BLaER1 treated with 17β-estradiol and CSF1 and Interleukin-3, amounts not matched to agents 10 nM and 100 nM (cell line): ENCODE results near the gene ELMO1.

Source experiments
- H3K27ac ChIP-seq, 11 experiments: shearing (Covaris generic); formaldehyde crosslinking; 2 replicates each; pipeline ENCODE4 v1.8.1; 2022
- H3K27me3 ChIP-seq, 11 experiments: shearing (Covaris generic); formaldehyde crosslinking; 2 replicates each; pipeline ENCODE4 v1.8.1; 2022
- H3K36me3 ChIP-seq, 11 experiments: shearing (Covaris generic); formaldehyde crosslinking; 2 replicates each; pipeline ENCODE4 v1.8.1; 2022
- H3K4me1 ChIP-seq, 10 experiments: shearing (Covaris generic); formaldehyde crosslinking; 2 replicates each; pipeline ENCODE4 v1.8.1; 2022
- H3K4me2 ChIP-seq, 11 experiments: shearing (Covaris generic); formaldehyde crosslinking; 2 replicates each; pipeline ENCODE4 v1.8.1; 2022
- H3K4me3 ChIP-seq, 10 experiments: shearing (Covaris generic); formaldehyde crosslinking; 2 replicates each; pipeline ENCODE4 v1.8.1; 2022
- H3K9ac ChIP-seq, 11 experiments: shearing (Covaris generic); formaldehyde crosslinking; 2 replicates each; pipeline ENCODE4 v1.8.1; 2022
- H3K9me3 ChIP-seq, 11 experiments: shearing (Covaris generic); formaldehyde crosslinking; replicated peaks in 1 of 11; 2 replicates each; pipeline ENCODE4 v1.8.1; 2022
- H4K20me1 ChIP-seq, 11 experiments: shearing (Covaris generic); formaldehyde crosslinking; 2 replicates each; pipeline ENCODE4 v1.8.1; 2022
- Cebpa-rat ChIP-seq, 11 experiments: shearing (Covaris generic); IDR thresholded peaks; 2 replicates each; pipeline ENCODE4 v1.8.1; 2022

ELMO1 gene

GRCh38 chr7:36964297-36964696 is 484.4 kb downstream of the ELMO1 start:
- H3K4me3 ChIP-seq = no peak overlapping the region
- 0 out of 22 replicates have a peak, but pooled peaks cover 0 to 4% (median 0%) of the 10 kb centered on the region in 11 experiments for H3K36me3 ChIP-seq
- no peak for TF ChIP-seq Cebpa-rat (IDR thresholded peaks at IDR 0.05)
- no peak overlapping the region for H3K9ac ChIP-seq
- no peaks in the 10 kb centered on the region for H3K9me3 ChIP-seq
- no peak overlapping the region for H3K27ac ChIP-seq
- peaks cover under 1 to 10% (median 6%) of the 10 kb centered on the region in 10 experiments; a peak in 14 of 20 replicates for H3K4me1 ChIP-seq
- no peak overlapping the region for H3K4me2 ChIP-seq
- H4K20me1 ChIP-seq = peaks cover 0 to 6% (median 0%) of the 10 kb centered on the region in 11 experiments; a peak in 1 of 22 replicates
- H3K27me3 ChIP-seq = no peaks in the 10 kb centered on the region

- Histone ChIP-seq H3K9me3 (no peaks in the 10 kb centered on the region), H3K4me1 (peaks cover 0 to 15% (median 2%) of the 10 kb centered on the region in 10 experiments; a peak in 7 of 20 replicates), H3K36me3 (0 out of 22 replicates have a peak, but pooled peaks cover 0 to 4% (median 0%) of the 10 kb centered on the region in 11 experiments), H3K27me3 (no peaks in the 10 kb centered on the region), H3K9ac (no peak overlapping the region), H3K27ac (no peak overlapping the region), H4K20me1 (peaks cover 0 to 6% (median 0%) of the 10 kb centered on the region in 11 experiments; a peak in 1 of 22 replicates), H3K4me3 (no peak overlapping the region), H3K4me2 (no peak overlapping the region)
- TF ChIP-seq Cebpa-rat (IDR thresholded peaks at IDR 0.05) = no peak
Measured at GRCh38 chr7:36962367-36962766, 486.3 kb downstream of the ELMO1 start.

GRCh38 chr7:36961693-36962092 is 487.0 kb downstream of the ELMO1 start:
- Histone ChIP-seq H3K27me3 (no peaks in the 10 kb centered on the region), H4K20me1 (peaks cover 0 to 6% (median 0%) of the 10 kb centered on the region in 11 experiments; a peak in 1 of 22 replicates), H3K9ac (no peak overlapping the region), H3K4me1 (peaks cover 0 to 15% (median 2%) of the 10 kb centered on the region in 10 experiments; a peak in 7 of 20 replicates), H3K4me3 (no peak overlapping the region), H3K9me3 (no peaks in the 10 kb centered on the region), H3K27ac (no peak overlapping the region), H3K4me2 (no peak overlapping the region), H3K36me3 (0 out of 22 replicates have a peak, but pooled peaks cover 0 to 4% (median 0%) of the 10 kb centered on the region in 11 experiments)
- TF ChIP-seq Cebpa-rat (IDR thresholded peaks at IDR 0.05) = no peak

- Histone ChIP-seq H3K4me2 (no peak overlapping the region), H3K27ac (no peak overlapping the region), H3K36me3 (0 out of 22 replicates have a peak, but pooled peaks cover 0 to 4% (median 0%) of the 10 kb centered on the region in 11 experiments), H3K9me3 (no peaks in the 10 kb centered on the region), H3K27me3 (no peaks in the 10 kb centered on the region), H3K9ac (no peak overlapping the region), H3K4me1 (peaks cover 0 to 15% (median 2%) of the 10 kb centered on the region in 10 experiments; a peak in 7 of 20 replicates), H3K4me3 (no peak overlapping the region), H4K20me1 (peaks cover 0 to 6% (median 0%) of the 10 kb centered on the region in 11 experiments; a peak in 1 of 22 replicates)
- no peak for TF ChIP-seq Cebpa-rat (IDR thresholded peaks at IDR 0.05)
Measured at GRCh38 chr7:36961097-36961496, 487.6 kb downstream of the ELMO1 start.

- no peak overlapping the region for H3K9ac ChIP-seq
- H3K4me1 ChIP-seq = peaks cover 0 to 15% (median 2%) of the 10 kb centered on the region in 10 experiments; a peak in 7 of 20 replicates
- no peak overlapping the region for H3K4me2 ChIP-seq
- no peak for TF ChIP-seq Cebpa-rat (IDR thresholded peaks at IDR 0.05)
- H3K36me3 ChIP-seq = 0 out of 22 replicates have a peak, but pooled peaks cover 0 to 4% (median 0%) of the 10 kb centered on the region in 11 experiments
- H3K27me3 ChIP-seq = no peaks in the 10 kb centered on the region
- no peak overlapping the region for H3K4me3 ChIP-seq
- H4K20me1 ChIP-seq = peaks cover 0 to 3% (median 0%) of the 10 kb centered on the region in 11 experiments; a peak in 1 of 22 replicates
- H3K27ac ChIP-seq = no peak overlapping the region
- H3K9me3 ChIP-seq = no peaks in the 10 kb centered on the region
Measured at GRCh38 chr7:36960105-36960504, 488.6 kb downstream of the ELMO1 start.

- Histone ChIP-seq H3K9ac (no peak overlapping the region), H3K4me2 (peak overlapping the region in 4 of 11 experiments; percentile 8 to 43 (median 27); a peak in 6 of 22 replicates), H3K27me3 (no peaks in the 10 kb centered on the region), H3K36me3 (no peaks in the 10 kb centered on the region), H3K4me3 (no peak overlapping the region), H3K9me3 (no peaks in the 10 kb centered on the region), H4K20me1 (peaks cover 0 to 3% (median 0%) of the 10 kb centered on the region in 11 experiments; a peak in 1 of 22 replicates), H3K4me1 (peaks cover 0 to 15% (median 0%) of the 10 kb centered on the region in 10 experiments; a peak in 7 of 20 replicates), H3K27ac (no peak overlapping the region)
- no peak for TF ChIP-seq Cebpa-rat (IDR thresholded peaks at IDR 0.05)
Measured at GRCh38 chr7:36958111-36958733, 490.4 kb downstream of the ELMO1 start.

GRCh38 chr7:36957620-36958019 is 491.0 kb downstream of the ELMO1 start:
- peaks cover 0 to 3% (median 0%) of the 10 kb centered on the region in 11 experiments; a peak in 1 of 22 replicates for H4K20me1 ChIP-seq
- TF ChIP-seq Cebpa-rat (IDR thresholded peaks at IDR 0.05) = no peak
- H3K4me3 ChIP-seq = no peak overlapping the region
- H3K9me3 ChIP-seq = no peaks in the 10 kb centered on the region
- no peak overlapping the region for H3K9ac ChIP-seq
- peaks cover 0 to 15% (median 0%) of the 10 kb centered on the region in 10 experiments; a peak in 7 of 20 replicates for H3K4me1 ChIP-seq
- no peak overlapping the region for H3K27ac ChIP-seq
- H3K36me3 ChIP-seq = no peaks in the 10 kb centered on the region
- no peaks in the 10 kb centered on the region for H3K27me3 ChIP-seq
- peak overlapping the region in 2 of 11 experiments; percentile 23 to 43; a peak in 2 of 22 replicates for H3K4me2 ChIP-seq

GRCh38 chr7:36956814-36957213 is 491.9 kb downstream of the ELMO1 start:
- H3K36me3 ChIP-seq = peaks cover 0 to 4% (median 0%) of the 10 kb centered on the region in 11 experiments; a peak in 3 of 22 replicates
- no peak overlapping the region for H3K4me3 ChIP-seq
- no peak for TF ChIP-seq Cebpa-rat (IDR thresholded peaks at IDR 0.05)
- H3K27ac ChIP-seq = no peak overlapping the region
- peaks cover 0 to 3% (median 0%) of the 10 kb centered on the region in 11 experiments; a peak in 2 of 22 replicates for H4K20me1 ChIP-seq
- no peak overlapping the region for H3K9ac ChIP-seq
- peaks cover 0 to 21% (median 6%) of the 10 kb centered on the region in 10 experiments; a peak in 17 of 20 replicates for H3K4me1 ChIP-seq
- no peak overlapping the region for H3K4me2 ChIP-seq
- H3K9me3 ChIP-seq = peaks cover 0 to 5% (median 0%) of the 10 kb centered on the region in 11 experiments; a peak in 2 of 22 replicates
- H3K27me3 ChIP-seq = no peaks in the 10 kb centered on the region

GRCh38 chr7:36955456-36956129 is 493.1 kb downstream of the ELMO1 start:
- Histone ChIP-seq H3K9ac (no peak overlapping the region), H3K27me3 (no peaks in the 10 kb centered on the region), H3K36me3 (peaks cover 0 to 14% (median 0%) of the 10 kb centered on the region in 11 experiments; a peak in 3 of 22 replicates), H3K4me3 (no peak overlapping the region), H3K9me3 (peaks cover 0 to 7% (median 0%) of the 10 kb centered on the region in 11 experiments; a peak in 3 of 22 replicates), H3K4me2 (no peak overlapping the region), H3K4me1 (peaks cover 0 to 33% (median 18%) of the 10 kb centered on the region in 10 experiments; a peak in 17 of 20 replicates), H3K27ac (no peak overlapping the region), H4K20me1 (peaks cover 0 to 3% (median 0%) of the 10 kb centered on the region in 11 experiments; a peak in 2 of 22 replicates)
- TF ChIP-seq Cebpa-rat (IDR thresholded peaks at IDR 0.05) = no peak
